ENCODE data around the gene FASTK.

- TF ChIP-seq GATA2 (IDR thresholded peaks at IDR 0.05; ENCODE audit: low read depth, low read length) (no peak), GATA3 (IDR thresholded peaks at IDR 0.05; ENCODE audit: low read depth, low read length) (no peak)
Measured at GRCh38 chr7:151057506-151057988, 23.1 kb downstream of the FASTK start, which contains the start of gene CDK5.

Data from SH-SY5Y (cell line).